MCF 10A (cell line): ENCODE measurements around the gene CCDC13. TPM values are rescaled to one million over a fixed set of nuclear protein-coding genes. Genes with fewer than 3 reads are reported as not detected.

Experiments
- BruUV-seq: library from RNA; stranded (reverse); fragments of 400-500 nt; replicated peaks from 2 replicates; lab custom pipeline; 2021; lab: Mats Ljungman, UMichigan
- CTCF ChIA-PET: fragments of 300-600 bp; sonication (Branson Sonifier 250); formaldehyde crosslinking; extraction: SDS; loops from one replicate; lab custom pipeline; 2021; ENCODE audit warnings: antibody characterized with exemption, inconsistent platforms; lab: Yijun Ruan, JAX
- POLR2A ChIA-PET: fragments of 300-600, 350-650 bp; sonication (Branson Sonifier 250); formaldehyde crosslinking; extraction: SDS; loops from one replicate; lab custom pipeline; 2020; ENCODE audit warnings: antibody characterized with exemption, inconsistent platforms; lab: Yijun Ruan, JAX
- DNase-seq: peaks from one replicate; pipeline ENCODE4 v3.0.0-alpha.2; 2018; ENCODE audit not compliant: unreplicated experiment
- H3K27ac Mint-ChIP-seq: one replicate; pipeline ENCODE4 v1.8.0; 2022; ENCODE audit warnings: mild to moderate bottlenecking, low read depth, mixed read lengths; ENCODE audit not compliant: unreplicated experiment
- H3K27me3 Mint-ChIP-seq: one replicate; pipeline ENCODE4 v1.8.0; 2022; ENCODE audit warnings: mixed read lengths; ENCODE audit not compliant: insufficient read depth, unreplicated experiment
- H3K36me3 Mint-ChIP-seq: one replicate; pipeline ENCODE4 v1.8.0; 2022; ENCODE audit warnings: mild to moderate bottlenecking, moderate library complexity, mixed read lengths; ENCODE audit not compliant: insufficient read depth, unreplicated experiment
- H3K4me1 Mint-ChIP-seq: one replicate; pipeline ENCODE4 v1.8.0; 2022; ENCODE audit warnings: mixed read lengths; ENCODE audit not compliant: insufficient read depth, unreplicated experiment
- H3K4me3 Mint-ChIP-seq: one replicate; pipeline ENCODE4 v1.8.0; 2022; ENCODE audit warnings: mild to moderate bottlenecking, moderate library complexity, mixed read lengths; ENCODE audit not compliant: unreplicated experiment
- H3K9me3 Mint-ChIP-seq: one replicate; pipeline ENCODE4 v1.8.0; 2022; ENCODE audit warnings: mixed read lengths; ENCODE audit not compliant: unreplicated experiment
- CTCF ChIP-seq: fragments of 200-600 bp; IDR thresholded peaks from one replicate; pipeline ENCODE4 v1.8.0; 2022; ENCODE audit warnings: antibody characterized with exemption, mild to moderate bottlenecking; ENCODE audit not compliant: unreplicated experiment
- intact Hi-C: fragments of 100-400 bp; cut with micrococcal nuclease; formaldehyde crosslinking; loops from 2 replicates; pipeline ENCODE4 v1.14.1; 2022
- total RNA-seq: library from RNA; stranded (reverse); gene quantifications from 2 replicates; pipeline ENCODE4 v1.2.3, GENCODE V29; 2022

CCDC13 gene
- total RNA-seq, 1 experiment from 2014 or later = 1.1 TPM

DNA sequence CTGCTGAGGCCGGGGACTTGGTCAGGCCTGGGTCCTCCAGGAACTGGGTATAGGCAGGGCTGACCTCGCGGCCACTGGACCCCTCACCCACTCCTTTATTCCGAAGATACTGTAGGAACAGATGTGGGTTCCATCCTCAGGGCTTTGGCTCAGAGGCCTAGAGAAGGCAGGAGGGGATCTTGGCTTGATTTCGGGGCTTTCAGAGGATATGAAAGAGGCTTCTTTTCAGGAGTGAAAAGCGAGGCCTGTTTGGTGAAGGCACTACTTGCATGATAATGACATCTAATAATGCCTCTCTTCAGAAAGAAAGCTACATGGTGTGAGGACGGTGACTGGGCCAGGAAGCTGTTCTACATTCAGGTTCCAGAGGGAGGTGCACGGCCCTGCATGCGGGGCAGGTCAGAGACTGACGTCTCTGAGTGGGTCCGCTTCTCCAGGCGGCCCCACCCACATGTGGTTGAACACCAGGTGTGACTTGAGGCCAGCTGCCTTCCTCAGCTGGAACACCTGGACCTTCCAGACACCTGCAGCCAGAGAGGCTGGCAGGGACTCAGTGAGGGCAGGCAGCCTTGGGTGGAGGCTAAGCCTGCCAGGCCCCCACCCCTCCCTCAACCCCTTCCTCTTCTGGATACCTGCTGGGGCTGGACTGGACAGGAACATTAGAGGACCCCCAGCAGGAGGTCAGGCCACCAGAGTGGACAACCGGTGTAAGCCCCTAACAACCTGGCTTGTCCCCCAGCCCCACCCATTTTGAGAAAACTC is 39.4 kb downstream of the CCDC13 start:
- H3K4me3 Mint-ChIP-seq = no peak overlapping the region
- no TSS peak for BruUV-seq
- no peaks in the 10 kb centered on the region for H3K27me3 Mint-ChIP-seq
- CTCF ChIA-PET = no interaction called here
- POLR2A ChIA-PET = interaction anchor here (1.0 kb wide), 1 partner anchor 12 kb away, joined by 3 read pairs; no protein-coding TSS in a partner anchor
- no peaks in the 10 kb centered on the region for H3K4me1 Mint-ChIP-seq
- H3K9me3 Mint-ChIP-seq = no peaks in the 10 kb centered on the region
- no peaks in the 10 kb centered on the region for H3K36me3 Mint-ChIP-seq
- intact Hi-C loops = no loop called here
- DNase-seq = no peak
- H3K27ac Mint-ChIP-seq = no peak overlapping the region
- no peak for TF ChIP-seq CTCF

DNA sequence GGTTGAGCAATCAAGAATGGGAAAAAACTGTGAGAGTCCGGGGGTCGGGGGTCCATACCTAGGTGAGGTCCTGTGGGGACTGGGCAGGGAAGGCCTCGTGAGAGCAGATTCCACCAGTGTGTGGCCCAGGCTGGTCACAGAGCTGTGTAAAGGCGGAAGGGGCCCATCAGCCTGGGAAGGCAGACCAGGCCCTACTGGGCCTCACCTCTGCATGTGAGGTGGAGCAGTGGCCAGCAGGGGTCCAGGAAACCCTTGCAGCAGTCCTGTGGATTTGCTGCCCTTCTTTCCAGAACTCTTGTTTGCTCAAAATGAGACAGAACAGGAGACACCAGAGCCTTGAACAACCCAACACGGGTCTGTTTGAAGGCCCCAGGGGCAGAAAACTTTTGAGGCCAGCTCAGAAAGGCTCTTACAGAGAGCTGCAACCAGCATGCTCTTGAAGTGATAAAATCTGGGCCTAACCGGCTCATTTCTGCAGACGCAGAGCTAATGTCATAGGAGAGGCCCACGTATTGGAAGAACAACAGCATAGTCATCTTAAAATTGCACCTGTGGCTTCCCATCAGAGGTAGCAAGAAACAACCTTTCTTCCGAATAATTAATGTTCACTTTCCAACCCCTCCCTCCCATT is 40.1 kb downstream of the CCDC13 start:
- no peaks in the 10 kb centered on the region for H3K27me3 Mint-ChIP-seq
- H3K9me3 Mint-ChIP-seq = no peaks in the 10 kb centered on the region
- no peaks in the 10 kb centered on the region for H3K36me3 Mint-ChIP-seq
- intact Hi-C loops = no loop called here
- peaks cover 3% of the 10 kb centered on the region for H3K4me1 Mint-ChIP-seq
- ChIA-PET POLR2A (interaction anchor here (1.0 kb wide), 1 partner anchor 11 kb away, joined by 3 read pairs; no protein-coding TSS in a partner anchor), CTCF (no interaction called here)
- no peak for TF ChIP-seq CTCF
- no peak overlapping the region for H3K4me3 Mint-ChIP-seq
- H3K27ac Mint-ChIP-seq = no peak overlapping the region
- no TSS peak for BruUV-seq
- DNase-seq = no peak

GRCh38 chr3:42732196-42732828 is 40.7 kb downstream of the CCDC13 start:
- no peaks in the 10 kb centered on the region for H3K9me3 Mint-ChIP-seq
- intact Hi-C loops = no loop called here
- no peaks in the 10 kb centered on the region for H3K27me3 Mint-ChIP-seq
- ChIA-PET POLR2A (no interaction called here), CTCF (no interaction called here)
- peaks cover 5% of the 10 kb centered on the region for H3K4me1 Mint-ChIP-seq
- no peak overlapping the region for H3K27ac Mint-ChIP-seq
- no peak for DNase-seq
- no peak for TF ChIP-seq CTCF
- no peak overlapping the region for H3K4me3 Mint-ChIP-seq
- BruUV-seq = no TSS peak
- H3K36me3 Mint-ChIP-seq = no peaks in the 10 kb centered on the region
